Measurements from ENCODE around the gene SOWAHB.

The SOWAHB gene

DNA sequence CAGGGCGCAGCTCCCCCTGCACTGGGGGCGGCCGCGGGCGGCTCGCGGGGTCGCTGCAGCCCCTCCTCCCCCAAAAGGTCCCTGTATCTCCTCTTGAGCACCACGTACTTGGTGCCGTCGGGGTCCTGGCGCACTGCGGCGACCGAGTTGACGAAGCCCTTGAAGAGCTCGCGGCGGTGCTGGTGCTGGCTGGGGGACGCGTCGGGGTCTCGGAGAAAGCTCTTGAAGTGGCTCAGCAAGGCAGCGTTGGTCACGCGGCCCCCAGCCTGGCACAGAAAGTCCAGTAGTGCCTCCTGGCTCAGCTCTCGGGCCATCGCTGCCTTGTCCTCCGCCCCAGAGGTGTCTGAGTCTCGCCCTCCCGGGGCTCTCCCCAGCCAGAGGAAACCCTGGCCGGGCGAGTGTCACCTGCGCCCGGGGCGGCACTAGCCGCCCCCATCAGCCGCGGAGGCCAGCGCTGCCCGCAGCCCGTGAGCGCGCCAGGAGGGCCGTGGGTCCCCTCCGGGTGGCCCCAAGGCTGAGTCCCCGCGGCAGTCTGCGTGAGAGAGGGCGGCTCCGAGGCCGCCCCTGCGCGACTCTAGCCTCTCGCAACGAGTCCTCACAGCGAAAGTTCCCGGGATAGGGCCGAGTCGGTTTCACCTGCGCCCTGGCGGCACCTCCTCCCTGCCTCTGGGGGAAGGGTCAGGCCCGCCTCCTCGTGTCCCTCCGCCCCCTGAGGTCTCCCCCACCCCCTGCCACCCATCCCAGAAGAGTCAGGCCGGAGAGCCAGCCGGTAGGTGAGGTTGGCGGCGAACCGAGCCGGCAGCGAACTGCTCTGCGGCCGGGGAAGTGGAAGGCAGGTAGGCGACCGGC, at the start of gene SOWAHB:
Gene SOWAHB (minus strand): TSS at position 609 of the 849 bp plus-strand sequence. CDS start 295 bp downstream, at position 314.
- no peak for DNase-seq

DNA sequence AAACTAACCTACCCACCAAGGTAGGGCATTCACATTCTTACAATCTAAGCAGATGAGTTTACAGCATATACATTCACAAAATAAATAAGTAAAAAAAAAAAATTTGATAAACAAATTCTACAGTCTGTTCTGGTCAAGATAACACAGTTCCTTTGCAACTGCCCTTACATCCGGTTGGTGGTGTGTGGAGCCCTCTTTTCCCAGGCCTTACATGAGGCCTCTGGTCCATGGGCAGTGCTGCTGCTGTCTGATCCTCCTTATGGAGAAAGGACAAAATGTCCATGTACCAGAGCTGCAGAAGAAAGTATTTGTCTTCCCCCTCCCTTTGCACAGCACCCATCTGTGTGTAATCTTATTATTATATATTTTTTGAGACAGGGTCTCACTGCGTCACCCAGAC, 49.4 kb upstream of the SOWAHB start:
- DNase-seq, result no peak

- no peak for DNase-seq
Observed at GRCh38 chr4:76943790-76944189, 45.8 kb upstream of the SOWAHB start.

- DNase-seq, result no peak
Observed at GRCh38 chr4:76943129-76943620, 45.2 kb upstream of the SOWAHB start.

DNA sequence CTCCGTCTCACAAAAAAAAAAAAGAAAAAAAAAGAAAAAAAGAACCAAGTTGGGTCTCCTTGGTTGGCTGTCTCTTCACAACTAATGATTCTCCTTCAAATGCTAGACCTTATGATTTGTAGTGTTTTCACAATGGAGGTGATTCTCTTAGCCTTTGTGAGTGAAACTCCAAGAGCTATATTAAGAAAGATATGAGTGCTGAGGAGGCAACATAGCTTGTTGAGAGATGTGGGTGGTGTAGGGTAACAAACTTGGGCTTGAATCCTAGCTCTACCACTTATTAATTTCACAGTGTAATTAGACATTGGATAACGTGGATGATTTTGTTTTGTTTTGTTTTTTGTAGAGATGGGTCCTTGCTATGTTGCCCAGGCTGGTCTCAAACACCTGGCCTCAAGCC, 41.2 kb upstream of the SOWAHB start:
- no peak for DNase-seq

- no peak for DNase-seq
Observed at GRCh38 chr4:76931576-76932276, 33.8 kb upstream of the SOWAHB start.

GRCh38 chr4:76931087-76931486, 33.1 kb upstream of the SOWAHB start:
- DNase-seq, result no peak

- DNase-seq, result no peak
Observed at GRCh38 chr4:76930685-76931084, 32.7 kb upstream of the SOWAHB start.

- DNase-seq, result no peak
Observed at GRCh38 chr4:76926841-76927240, 28.9 kb upstream of the SOWAHB start.

GRCh38 chr4:76923619-76924357, 25.8 kb upstream of the SOWAHB start:
- DNase-seq, result no peak

- DNase-seq, result no peak
Observed at GRCh38 chr4:76920715-76921114, 22.8 kb upstream of the SOWAHB start.

DNA sequence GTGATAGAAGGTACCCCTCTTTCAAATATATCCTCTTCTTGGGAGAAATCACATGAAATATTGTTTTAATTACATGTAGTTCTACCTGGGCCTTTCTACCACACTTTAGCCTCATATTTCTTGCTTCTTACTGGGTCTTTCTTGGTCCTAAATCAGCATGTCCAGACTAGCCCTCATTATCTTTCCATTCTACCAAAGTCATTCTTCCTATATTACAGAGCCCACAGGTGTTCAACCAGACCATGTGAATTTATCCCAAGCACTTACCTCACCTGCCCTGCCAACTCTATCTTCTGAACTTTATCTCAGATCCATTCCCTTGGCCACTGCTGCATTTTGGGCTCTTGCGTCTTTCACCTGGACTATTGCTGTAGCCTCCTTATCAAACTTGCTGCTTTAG, 11.8 kb upstream of the SOWAHB start:
- DNase-seq, result no peak

- no peak for DNase-seq
Observed at GRCh38 chr4:76905521-76905920, 7.6 kb upstream of the SOWAHB start.

GRCh38 chr4:76904646-76905190, 6.8 kb upstream of the SOWAHB start:
- no peak for DNase-seq

- DNase-seq, result no peak
Observed at GRCh38 chr4:76902233-76902890, 4.4 kb upstream of the SOWAHB start.

DNA sequence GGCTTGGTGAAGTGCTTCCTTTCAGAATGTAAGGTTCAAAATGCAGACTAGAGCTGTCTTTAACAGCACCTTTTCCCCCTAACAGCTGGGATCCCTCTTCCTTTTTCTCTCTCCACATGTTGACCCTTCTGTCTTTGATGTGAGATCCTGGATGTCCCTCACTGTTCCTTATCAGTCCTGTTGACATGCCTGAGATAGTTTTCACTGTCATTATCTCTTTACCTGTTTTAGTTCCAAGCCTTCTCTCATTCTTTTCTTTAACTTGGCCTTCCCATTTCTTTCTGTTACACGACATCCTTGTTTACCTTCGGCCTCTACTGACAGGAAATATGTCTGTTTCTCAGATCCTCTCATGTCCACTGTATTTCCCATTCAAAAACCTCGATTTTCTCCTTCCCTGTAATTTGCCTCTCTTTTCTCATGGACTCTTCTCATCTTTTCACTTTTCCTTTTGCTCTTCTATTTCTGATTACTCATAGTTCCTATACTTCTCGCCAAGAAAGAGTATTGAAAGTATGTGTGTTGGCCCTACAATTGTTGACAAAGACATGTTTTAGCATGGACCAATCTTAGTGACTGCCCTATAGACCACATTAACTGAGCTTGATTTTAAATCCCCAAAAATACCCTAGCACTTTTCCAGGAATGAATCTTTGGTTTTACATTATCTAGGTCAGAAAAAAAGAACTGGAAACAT, 1.2 kb upstream of the SOWAHB start:
- no peak for DNase-seq

DNA sequence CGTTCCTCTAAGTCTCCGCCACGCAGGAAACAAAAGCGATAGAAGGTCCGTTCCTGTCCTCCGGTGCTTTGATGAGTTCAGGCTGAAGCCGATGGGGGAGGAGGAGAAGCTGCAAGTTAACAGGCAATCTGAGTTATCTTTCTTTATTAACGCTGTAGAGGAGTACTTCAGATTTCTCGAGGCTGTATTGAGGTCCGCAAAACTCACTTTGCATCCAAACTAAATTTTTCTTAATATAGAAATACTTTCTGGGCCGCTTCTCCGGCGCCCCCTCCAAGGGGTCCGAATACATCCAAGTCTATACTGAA, 395 bp upstream of the SOWAHB start:
- no peak for DNase-seq

GRCh38 chr4:76896614-76897535, 1.1 kb downstream of the SOWAHB start:
- DNase-seq, result no peak

- DNase-seq, result no peak
Observed at GRCh38 chr4:76896048-76896447, 1.9 kb downstream of the SOWAHB start.

- no peak for DNase-seq
Observed at GRCh38 chr4:76895619-76896018, 2.3 kb downstream of the SOWAHB start.
